ENCODE data around the gene CCDC85B.
"Not testable (repeated sequence)": the region's sequence is repeated elsewhere in the genome, so short reads cannot be mapped to it uniquely, and the experiment has no call there.

Gene CCDC85B

GRCh38 chr11:65886826-65887722 lies 3.4 kb upstream of the CCDC85B start:
- DNase-seq (ENCODE audit: low read depth, low spot score), result no peak
- Histone ChIP-seq H3K9ac (ENCODE audit: insufficient read length, low read depth) (peak overlapping the region; percentile 80), H3K4me3 (ENCODE audit: insufficient read length, low read depth) (peak overlapping the region; percentile 48), H3K9me3 (ENCODE audit: insufficient read depth, low read length) (peaks cover 20% of the 10 kb centered on the region; the same call in 1 of the 2 replicates), H3K36me3 (ENCODE audit: insufficient read depth, insufficient read length, low read length) (peaks cover 60% of the 10 kb centered on the region), H3K4me1 (ENCODE audit: insufficient read depth, insufficient read length) (peaks cover 13% of the 10 kb centered on the region), H3K27me3 (ENCODE audit: insufficient read depth, insufficient read length) (peaks cover 14% of the 10 kb centered on the region)
- TF ChIP-seq ZNF274 (IDR thresholded peaks at IDR 0.05; ENCODE audit: low read depth, low read length) (no peak), SUZ12 (IDR thresholded peaks at IDR 0.05; ENCODE audit: extremely low read depth, insufficient read depth, insufficient read length) (no peak), YY1 (IDR thresholded peaks at IDR 0.05; ENCODE audit: insufficient read depth, insufficient read length) (no peak)

- peaks cover 14% of the 10 kb centered on the region for H3K27me3 ChIP-seq (ENCODE audit: insufficient read depth, insufficient read length)
- H3K4me1 ChIP-seq (ENCODE audit: insufficient read depth, insufficient read length), result peaks cover 14% of the 10 kb centered on the region
- H3K36me3 ChIP-seq (ENCODE audit: insufficient read depth, insufficient read length, low read length), result peaks cover 60% of the 10 kb centered on the region
- no peak for DNase-seq (ENCODE audit: low read depth, low spot score)
- H3K9ac ChIP-seq (ENCODE audit: insufficient read length, low read depth), result peak overlapping the region; percentile 80
- peaks cover 20% of the 10 kb centered on the region; the same call in 1 of the 2 replicates for H3K9me3 ChIP-seq (ENCODE audit: insufficient read depth, low read length)
- H3K4me3 ChIP-seq (ENCODE audit: insufficient read length, low read depth), result peak overlapping the region; percentile 48
- TF ChIP-seq SUZ12 (IDR thresholded peaks at IDR 0.05; ENCODE audit: extremely low read depth, insufficient read depth, insufficient read length) (no peak), ZNF274 (IDR thresholded peaks at IDR 0.05; ENCODE audit: low read depth, low read length) (no peak), YY1 (IDR thresholded peaks at IDR 0.05; ENCODE audit: insufficient read depth, insufficient read length) (no peak)
Observed at GRCh38 chr11:65887723-65888162, 2.7 kb upstream of the CCDC85B start.

- DNase-seq (ENCODE audit: low read depth, low spot score), result peak; percentile 96
- Histone ChIP-seq H3K9me3 (ENCODE audit: insufficient read depth, low read length) (peaks cover 20% of the 10 kb centered on the region; the same call in 1 of the 2 replicates), H3K4me3 (ENCODE audit: insufficient read length, low read depth) (peak within 1 kb of the TSS; percentile 48), H3K4me1 (ENCODE audit: insufficient read depth, insufficient read length) (peaks cover 18% of the 10 kb centered on the region), H3K27me3 (ENCODE audit: insufficient read depth, insufficient read length) (peaks cover 14% of the 10 kb centered on the region), H3K36me3 (ENCODE audit: insufficient read depth, insufficient read length, low read length) (peaks cover 59% of the 10 kb centered on the region), H3K9ac (ENCODE audit: insufficient read length, low read depth) (peak within 1 kb of the TSS; percentile 80)
- TF ChIP-seq SUZ12 (IDR thresholded peaks at IDR 0.05; ENCODE audit: extremely low read depth, insufficient read depth, insufficient read length), result no peak
- peak; percentile 7 for TF ChIP-seq YY1 (IDR thresholded peaks at IDR 0.05; ENCODE audit: insufficient read depth, insufficient read length)
- no peak for TF ChIP-seq ZNF274 (IDR thresholded peaks at IDR 0.05; ENCODE audit: low read depth, low read length)
Observed at GRCh38 chr11:65888163-65888814, 2.2 kb upstream of the CCDC85B start, which contains the start of gene FIBP. Gene FIBP, minus strand, starts transcription at chr11:65888471. Its CDS starts 53 bp downstream, at chr11:65888418.

GRCh38 chr11:65891219-65892136 lies 1.0 kb downstream of the CCDC85B start:
- H3K4me1 ChIP-seq (ENCODE audit: insufficient read depth, insufficient read length), result peaks cover 17% of the 10 kb centered on the region
- H3K4me3 ChIP-seq (ENCODE audit: insufficient read length, low read depth), result peak overlapping the region; percentile 89
- H3K36me3 ChIP-seq (ENCODE audit: insufficient read depth, insufficient read length, low read length), result peaks cover 57% of the 10 kb centered on the region
- H3K9ac ChIP-seq (ENCODE audit: insufficient read length, low read depth), result peak overlapping the region; percentile 99
- DNase-seq (ENCODE audit: low read depth, low spot score), result peak; percentile 63
- no peak for TF ChIP-seq ZNF274 (IDR thresholded peaks at IDR 0.05; ENCODE audit: low read depth, low read length)
- TF ChIP-seq SUZ12 (IDR thresholded peaks at IDR 0.05; ENCODE audit: extremely low read depth, insufficient read depth, insufficient read length), result no peak
- no peak for TF ChIP-seq YY1 (IDR thresholded peaks at IDR 0.05; ENCODE audit: insufficient read depth, insufficient read length)
- H3K27me3 ChIP-seq (ENCODE audit: insufficient read depth, insufficient read length), result peaks cover 14% of the 10 kb centered on the region
- H3K9me3 ChIP-seq (ENCODE audit: insufficient read depth, low read length), result no peaks in the 10 kb centered on the region; the same call in 1 of the 2 replicates

GRCh38 chr11:65892137-65892540 lies 1.7 kb downstream of the CCDC85B start:
- DNase-seq (ENCODE audit: low read depth, low spot score); H3K9me3 ChIP-seq (ENCODE audit: insufficient read depth, low read length): not testable (repeated sequence)
- H3K9ac ChIP-seq (ENCODE audit: insufficient read length, low read depth), result peak overlapping the region; percentile 99
- H3K4me3 ChIP-seq (ENCODE audit: insufficient read length, low read depth), result peak overlapping the region; percentile 89
- peaks cover 14% of the 10 kb centered on the region for H3K27me3 ChIP-seq (ENCODE audit: insufficient read depth, insufficient read length)
- H3K4me1 ChIP-seq (ENCODE audit: insufficient read depth, insufficient read length), result peaks cover 17% of the 10 kb centered on the region
- peaks cover 57% of the 10 kb centered on the region for H3K36me3 ChIP-seq (ENCODE audit: insufficient read depth, insufficient read length, low read length)

GRCh38 chr11:65892661-65893317 lies 2.3 kb downstream of the CCDC85B start:
- Histone ChIP-seq H3K4me1 (ENCODE audit: insufficient read depth, insufficient read length) (peaks cover 14% of the 10 kb centered on the region), H3K36me3 (ENCODE audit: insufficient read depth, insufficient read length, low read length) (peaks cover 60% of the 10 kb centered on the region), H3K9ac (ENCODE audit: insufficient read length, low read depth) (no peak overlapping the region), H3K9me3 (ENCODE audit: insufficient read depth, low read length) (no peaks in the 10 kb centered on the region; the same call in 1 of the 2 replicates), H3K27me3 (ENCODE audit: insufficient read depth, insufficient read length) (peaks cover 14% of the 10 kb centered on the region), H3K4me3 (ENCODE audit: insufficient read length, low read depth) (no peak overlapping the region)
- TF ChIP-seq SUZ12 (IDR thresholded peaks at IDR 0.05; ENCODE audit: extremely low read depth, insufficient read depth, insufficient read length) (no peak), ZNF274 (IDR thresholded peaks at IDR 0.05; ENCODE audit: low read depth, low read length) (no peak), YY1 (IDR thresholded peaks at IDR 0.05; ENCODE audit: insufficient read depth, insufficient read length) (no peak)
- DNase-seq (ENCODE audit: low read depth, low spot score), result no peak
